Activated naive CD4-positive, alpha-beta T cell treated with Interleukin-2 at 50 U/mL for 16 hours (primary cell): ENCODE data around the gene TOMM22.
"Not testable (repeated sequence)": the region's sequence is repeated elsewhere in the genome, so short reads cannot be mapped to it uniquely, and the experiment has no call there.

Experiments
- DNase-seq: peaks from one replicate; pipeline ENCODE4 v3.0.0-alpha.2; 2020

Gene TOMM22

GRCh38 chr22:38681582-38682335 is at the start of gene TOMM22:
Gene TOMM22 (plus strand): TSS chr22:38681957. CDS start chr22:38681979, 22 bp downstream.
- DNase-seq = peak; percentile 87

GRCh38 chr22:38632528-38632927 is 49.2 kb upstream of the TOMM22 start:
- no peak for DNase-seq

GRCh38 chr22:38638216-38638615 is 43.5 kb upstream of the TOMM22 start:
- no peak for DNase-seq

- DNase-seq = no peak
Observed at GRCh38 chr22:38638728-38639127, 43.0 kb upstream of the TOMM22 start.

GRCh38 chr22:38641476-38642040 is 40.2 kb upstream of the TOMM22 start:
- no peak for DNase-seq

- DNase-seq = not testable (repeated sequence)
Observed at GRCh38 chr22:38644245-38644644, 37.5 kb upstream of the TOMM22 start.

- no peak for DNase-seq
Observed at GRCh38 chr22:38645430-38645829, 36.3 kb upstream of the TOMM22 start.

GRCh38 chr22:38649841-38650522 is 31.8 kb upstream of the TOMM22 start:
- DNase-seq = no peak

- DNase-seq = no peak
Observed at GRCh38 chr22:38652859-38653258, 28.9 kb upstream of the TOMM22 start.

- DNase-seq = no peak
Observed at GRCh38 chr22:38653741-38654140, 28.0 kb upstream of the TOMM22 start.

GRCh38 chr22:38655519-38656255 is 26.1 kb upstream of the TOMM22 start:
- no peak for DNase-seq

GRCh38 chr22:38656256-38657044 is 25.3 kb upstream of the TOMM22 start, which contains the start of the genes CBY1 and FAM227A:
Gene CBY1 (plus strand): TSS chr22:38656638. CDS start chr22:38668055, 11,417 bp downstream.
Gene FAM227A (minus strand): TSS chr22:38656392. CDS start chr22:38650168, 6,224 bp downstream.
- peak; percentile 86 for DNase-seq

GRCh38 chr22:38657045-38657909 is 24.5 kb upstream of the TOMM22 start:
- DNase-seq = peak; percentile 37

GRCh38 chr22:38674888-38675287 is 6.9 kb upstream of the TOMM22 start:
- DNase-seq = no peak

- DNase-seq = no peak
Observed at GRCh38 chr22:38675833-38676232, 5.9 kb upstream of the TOMM22 start.

- DNase-seq = no peak
Observed at GRCh38 chr22:38684895-38685294, 3.1 kb downstream of the TOMM22 start.

- no peak for DNase-seq
Observed at GRCh38 chr22:38685761-38686160, 4.0 kb downstream of the TOMM22 start.

- DNase-seq = no peak
Observed at GRCh38 chr22:38689651-38690050, 7.9 kb downstream of the TOMM22 start.

- no peak for DNase-seq
Observed at GRCh38 chr22:38694049-38694448, 12.3 kb downstream of the TOMM22 start.

GRCh38 chr22:38694940-38695339 is 13.2 kb downstream of the TOMM22 start:
- no peak for DNase-seq
